ENCODE results near the gene CTIF.
A peak's percentile ranks its signal among the peaks of the same experiment; 100 is the strongest.

The CTIF gene

DNA sequence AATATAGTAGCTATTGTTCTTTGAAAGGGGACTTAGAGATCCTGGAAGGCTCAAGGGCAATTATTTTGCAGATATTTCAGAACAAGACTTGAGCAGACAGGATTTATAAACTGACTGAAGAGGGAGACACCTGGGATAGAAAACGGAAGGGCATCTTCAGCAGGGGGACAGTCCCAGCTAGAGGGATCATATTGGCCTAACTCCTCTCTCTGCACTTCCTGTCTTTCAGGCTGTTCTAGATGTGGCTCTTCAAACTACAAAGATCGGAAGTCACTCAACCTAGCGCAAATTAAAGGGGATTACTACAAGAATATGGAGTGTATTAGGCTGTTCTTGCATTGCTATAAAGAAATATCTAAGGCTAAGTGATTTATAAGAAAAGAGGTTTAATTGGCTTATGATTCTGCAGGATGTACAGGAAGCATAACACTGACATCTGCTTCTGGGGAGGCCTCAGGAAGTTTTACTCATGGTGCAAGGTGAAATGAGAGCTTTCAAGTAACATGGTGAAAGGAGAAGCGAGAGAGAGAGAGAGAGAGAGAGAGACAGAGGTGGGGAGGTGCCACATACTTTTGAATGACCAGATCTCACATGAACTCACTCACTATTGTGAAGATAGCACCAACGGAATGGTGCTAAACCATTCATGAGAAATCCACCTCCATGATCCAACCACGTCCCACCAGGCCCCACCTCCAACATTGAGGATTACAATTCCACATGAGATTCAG, 5.3 kb upstream of the CTIF start:
- no peak for DNase-seq (ENCODE audit: low read depth in 2 of 2)

DNA sequence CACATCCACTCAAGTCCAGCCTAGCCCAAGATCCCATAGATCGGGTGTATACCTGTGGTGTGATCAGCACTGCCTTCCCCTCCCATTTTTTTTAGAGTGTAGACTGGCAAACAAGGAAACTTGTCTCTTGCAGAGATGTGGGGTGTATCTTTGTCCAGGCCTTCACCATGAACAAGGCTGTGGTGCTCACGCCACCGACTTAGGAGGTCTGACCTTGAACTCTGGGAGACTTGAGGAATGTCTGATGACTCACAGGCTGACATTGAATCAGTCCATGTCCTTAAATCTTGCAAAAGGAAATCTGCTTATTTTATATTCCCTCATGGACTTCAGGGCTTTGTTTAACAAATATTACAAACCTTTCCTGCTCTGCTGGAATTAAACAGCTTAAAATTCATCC, 4.5 kb upstream of the CTIF start:
- DNase-seq (ENCODE audit: low read depth in 2 of 2), result no peak

DNA sequence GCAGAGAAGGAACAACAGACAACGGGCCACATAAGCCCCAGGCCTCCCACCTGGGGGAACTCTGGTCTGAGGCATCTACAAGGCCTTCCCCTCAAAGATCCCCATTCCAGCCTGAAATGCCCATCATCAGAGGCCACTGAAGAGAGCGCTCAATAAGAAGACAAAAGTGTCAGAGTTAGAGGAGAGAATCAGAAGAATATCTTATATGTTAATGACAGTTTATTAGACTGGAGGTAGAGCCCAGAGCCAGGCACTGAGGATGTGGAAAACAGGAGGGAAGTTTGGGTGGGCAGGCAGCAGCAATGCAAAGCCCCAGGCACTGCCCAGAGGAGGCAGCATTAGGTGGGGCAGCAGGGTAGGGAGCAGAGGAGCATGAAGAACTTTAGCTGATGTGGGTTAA, 2.9 kb upstream of the CTIF start:
- no peak for DNase-seq (ENCODE audit: low read depth in 2 of 2)

DNA sequence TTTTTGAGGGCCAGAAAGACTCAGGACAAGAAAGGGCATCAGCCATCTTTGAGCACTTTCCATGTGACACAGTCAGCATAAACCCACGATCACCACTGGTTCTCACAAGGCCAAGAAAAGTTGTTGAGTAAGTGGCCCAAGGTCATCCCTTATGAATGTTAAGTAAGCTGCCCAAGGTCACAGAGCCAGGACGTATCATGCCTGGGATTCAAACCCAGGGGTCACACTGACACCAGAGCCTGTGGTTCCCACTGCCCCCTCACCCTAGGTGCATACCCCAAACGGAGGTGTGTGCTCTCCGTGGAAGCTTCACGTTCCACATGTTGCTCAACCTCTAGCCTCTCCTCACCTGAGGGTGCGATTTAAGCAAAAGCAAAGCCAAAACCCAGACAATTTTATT, 2.3 kb upstream of the CTIF start:
- no peak for DNase-seq (ENCODE audit: low read depth in 2 of 2)

DNA sequence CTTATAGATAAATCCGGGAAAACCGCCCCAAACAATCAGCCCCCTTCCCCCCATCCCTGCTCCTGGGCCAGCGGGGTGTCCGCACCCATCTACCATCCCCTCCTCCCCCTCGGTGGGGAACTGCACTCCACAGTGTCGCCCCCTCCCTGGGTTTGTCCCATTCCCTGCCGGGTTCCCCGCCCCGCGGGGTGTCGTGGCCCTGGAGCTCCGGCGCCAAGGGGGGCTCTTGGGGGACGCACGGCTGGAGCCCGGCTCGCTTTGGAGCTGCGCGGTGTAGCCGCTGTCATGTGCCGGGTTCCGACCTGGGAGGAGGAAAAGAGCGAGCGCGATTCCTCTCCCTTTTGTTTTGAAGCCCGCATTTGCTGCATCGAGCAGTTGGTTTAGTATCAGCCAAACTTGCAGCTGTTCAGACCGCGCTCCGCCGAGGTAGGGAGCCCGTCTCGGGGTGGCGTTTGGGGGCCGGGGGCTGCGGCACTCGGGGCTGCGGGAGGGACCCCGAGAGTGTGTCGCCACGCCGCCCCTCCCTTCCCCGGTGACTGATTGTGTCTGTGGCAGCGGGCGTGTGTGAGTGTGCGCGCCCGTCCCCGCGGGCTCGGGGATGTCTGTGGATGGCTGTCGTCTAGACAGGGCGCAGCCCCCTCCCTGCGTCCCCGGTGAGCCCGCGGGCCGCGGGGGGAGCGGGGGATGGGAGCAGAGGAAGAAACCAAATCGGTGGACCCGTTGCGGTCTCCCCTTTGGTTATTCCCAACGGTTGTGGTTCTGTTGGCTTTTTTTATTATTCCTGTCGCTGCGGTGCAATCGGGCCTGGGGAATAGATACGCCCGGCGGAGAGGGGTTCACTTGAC, 797 bp downstream of the CTIF start:
- peak in 1 of 2 experiments; percentile 15 for DNase-seq (ENCODE audit: low read depth in 2 of 2)

DNA sequence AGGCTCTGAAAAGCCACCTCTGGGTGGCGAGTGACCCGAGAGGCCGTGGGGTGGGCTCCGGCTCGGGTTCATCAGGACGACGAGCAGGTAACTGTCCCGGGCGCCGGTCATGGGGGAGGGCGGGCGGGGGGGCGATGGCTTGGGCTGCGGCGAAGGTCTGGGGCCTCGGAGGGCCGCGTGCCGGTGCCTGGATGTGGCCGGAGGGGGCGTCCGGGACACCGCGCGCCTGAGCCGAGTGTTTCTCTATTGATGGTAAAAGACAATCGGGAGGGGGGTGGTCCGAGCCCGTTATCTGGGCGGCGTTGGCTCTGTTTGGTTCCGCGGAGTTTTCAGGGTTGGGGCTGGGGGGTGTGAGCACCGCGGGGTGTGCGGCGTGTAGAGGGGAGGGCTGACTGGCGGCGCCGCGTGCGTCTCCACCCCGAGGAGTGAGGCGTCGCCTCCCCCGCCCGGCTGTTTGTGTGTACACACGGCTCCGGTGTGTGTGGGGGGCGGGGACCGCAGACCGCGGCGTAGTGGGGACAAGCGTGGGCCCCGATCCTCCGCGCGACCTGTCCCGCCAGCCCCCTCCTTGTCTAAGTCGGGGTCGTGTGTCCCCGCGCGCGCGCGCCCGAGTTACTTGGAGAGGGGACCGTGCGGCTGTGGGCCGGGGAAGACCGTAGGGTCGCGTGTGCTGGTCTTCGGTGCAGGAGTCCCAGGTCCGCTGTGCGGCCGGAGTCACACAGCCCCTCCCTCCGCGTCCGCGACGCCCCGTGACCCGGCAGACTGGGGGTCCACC, 1.6 kb downstream of the CTIF start:
- DNase-seq (ENCODE audit: low read depth in 2 of 2), result peak in 1 of 2 experiments; percentile 38

DNA sequence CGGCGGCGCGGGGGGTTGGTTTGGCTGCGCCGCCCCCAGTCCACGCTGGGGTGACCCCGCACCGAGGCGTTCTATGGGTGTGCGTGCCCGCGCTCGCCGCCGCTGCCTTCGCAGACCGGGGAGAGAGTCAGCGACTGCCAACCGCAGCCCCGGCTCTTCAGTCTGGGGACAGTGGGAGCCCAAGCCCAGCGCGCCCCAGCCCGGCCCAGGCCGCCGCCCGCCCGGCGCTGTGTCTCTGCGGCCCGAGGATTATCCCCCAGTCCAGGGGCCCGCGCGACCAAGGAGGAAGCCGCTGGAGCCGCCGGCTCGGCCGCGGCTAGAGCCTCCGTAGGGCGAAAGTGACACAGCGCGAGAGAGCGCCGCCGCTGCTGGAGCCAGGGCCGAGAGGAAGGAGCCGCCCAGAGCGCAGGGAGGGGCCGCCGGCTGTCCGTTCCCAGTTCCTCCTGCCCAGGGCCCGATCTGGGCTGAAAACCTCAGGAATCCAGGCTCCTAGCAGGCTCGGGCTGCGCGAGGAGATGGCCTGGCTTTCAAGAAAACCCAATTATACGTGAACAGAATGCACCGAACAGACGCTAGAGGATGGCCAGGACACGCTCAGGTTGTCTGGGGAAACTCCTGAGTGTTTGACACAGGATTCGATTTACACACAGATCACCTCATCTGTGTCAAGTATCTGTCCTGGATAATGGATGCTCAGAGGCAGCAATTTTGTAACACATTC, 2.4 kb downstream of the CTIF start:
- peak in 1 of 2 experiments; percentile 3 for DNase-seq (ENCODE audit: low read depth in 2 of 2)

DNA sequence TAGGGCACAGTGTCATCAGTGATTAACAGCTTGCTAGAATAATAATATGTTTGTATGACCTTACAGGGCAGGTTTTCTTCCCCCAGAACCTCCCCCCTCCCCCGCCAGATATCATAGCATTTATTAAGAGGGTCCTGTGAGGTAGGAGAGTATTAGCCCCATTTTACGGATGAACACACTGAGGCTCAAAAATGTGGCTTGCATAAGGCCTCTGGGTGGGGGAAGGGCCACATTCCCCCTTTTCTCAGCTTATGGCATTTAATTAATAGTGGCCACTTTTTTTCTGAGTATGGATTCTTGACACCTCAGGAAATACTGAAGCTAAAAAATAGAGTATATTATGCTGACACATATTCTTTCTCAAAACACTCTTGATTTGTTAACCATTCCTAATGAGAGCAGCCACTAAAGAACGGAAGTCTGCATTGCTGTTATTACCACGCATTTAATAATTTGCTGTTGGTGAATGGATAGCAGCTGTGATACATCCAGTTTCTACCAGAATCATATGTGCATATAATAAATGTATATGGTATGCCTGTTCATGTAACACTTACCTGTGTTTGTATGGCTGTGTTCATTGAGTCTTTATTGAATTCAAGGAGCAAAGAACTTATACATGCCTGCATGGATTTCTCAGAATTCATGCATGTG, 3.0 kb downstream of the CTIF start:
- no peak for DNase-seq (ENCODE audit: low read depth in 2 of 2)

DNA sequence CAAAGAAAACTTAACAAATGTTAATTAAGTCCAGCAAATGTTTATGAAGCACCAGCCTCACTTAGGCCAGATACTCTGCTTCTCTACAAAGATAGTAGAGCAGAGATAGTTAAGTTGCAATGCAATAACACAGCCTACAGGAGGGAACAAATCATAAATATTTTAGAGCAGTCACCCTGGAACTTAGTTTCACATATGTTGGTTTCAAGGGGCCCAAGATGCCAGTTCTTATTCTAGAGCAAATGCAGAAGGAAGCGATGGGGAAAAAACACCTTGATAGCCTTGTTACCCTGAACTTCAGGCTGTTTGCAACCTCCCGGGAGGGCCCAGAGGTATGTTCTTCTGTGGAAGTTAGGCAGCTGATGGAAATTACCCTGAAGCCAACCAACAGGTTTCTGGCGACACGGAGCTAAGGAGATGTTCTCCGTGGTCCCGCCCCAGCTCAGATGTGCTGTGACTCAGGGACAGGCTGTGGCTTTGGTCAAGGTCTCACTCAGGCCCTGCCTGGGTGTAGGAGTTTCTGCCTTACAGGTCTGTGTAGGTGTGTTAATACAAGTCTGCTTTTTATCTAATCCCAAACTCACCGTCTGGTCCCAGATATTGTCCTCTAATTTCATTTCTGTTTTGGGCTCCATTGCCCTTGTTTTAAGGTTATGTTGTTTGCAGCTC, 3.8 kb downstream of the CTIF start:
- no peak for DNase-seq (ENCODE audit: low read depth in 2 of 2)

DNA sequence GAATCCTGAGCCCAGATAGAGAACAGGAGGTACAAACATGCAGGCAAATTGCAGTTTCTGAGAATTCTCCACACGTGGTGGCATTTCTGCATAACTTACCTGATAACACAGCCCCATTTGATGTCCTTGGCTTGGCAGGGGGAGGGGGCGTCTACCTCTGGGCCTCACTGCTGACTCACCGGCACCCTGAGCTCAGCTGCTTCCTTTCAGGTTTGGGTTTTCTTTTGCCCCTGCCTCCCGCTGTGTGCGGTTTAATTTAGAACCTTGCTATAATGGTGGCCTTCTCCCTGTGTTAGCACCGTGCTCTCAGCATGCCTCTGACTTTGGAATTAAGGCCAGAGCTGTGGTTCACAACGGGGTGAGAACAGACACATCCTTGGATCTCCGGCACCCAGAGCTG, 4.4 kb downstream of the CTIF start:
- DNase-seq (ENCODE audit: low read depth in 2 of 2), result peak in 1 of 2 experiments; percentile 11

DNA sequence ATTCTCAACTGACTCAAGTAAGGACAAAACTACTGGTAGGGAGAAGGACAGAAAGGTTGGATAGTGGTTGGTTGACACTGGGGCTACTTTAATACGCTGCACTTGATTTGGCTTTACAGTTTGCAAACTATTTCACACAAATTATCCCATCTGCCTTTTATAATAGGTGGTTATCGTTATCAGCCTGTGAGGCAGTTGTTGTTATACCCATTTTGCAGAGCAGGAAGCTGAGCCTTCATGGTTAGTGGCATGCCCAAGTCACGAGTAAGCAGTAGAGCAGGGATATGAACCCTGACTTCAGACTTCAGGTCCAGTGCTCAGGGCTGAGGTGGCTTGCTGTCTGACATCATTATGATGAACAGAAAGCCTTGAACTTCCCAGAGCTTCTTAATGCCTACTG, 5.3 kb downstream of the CTIF start:
- no peak for DNase-seq (ENCODE audit: low read depth in 2 of 2)

DNA sequence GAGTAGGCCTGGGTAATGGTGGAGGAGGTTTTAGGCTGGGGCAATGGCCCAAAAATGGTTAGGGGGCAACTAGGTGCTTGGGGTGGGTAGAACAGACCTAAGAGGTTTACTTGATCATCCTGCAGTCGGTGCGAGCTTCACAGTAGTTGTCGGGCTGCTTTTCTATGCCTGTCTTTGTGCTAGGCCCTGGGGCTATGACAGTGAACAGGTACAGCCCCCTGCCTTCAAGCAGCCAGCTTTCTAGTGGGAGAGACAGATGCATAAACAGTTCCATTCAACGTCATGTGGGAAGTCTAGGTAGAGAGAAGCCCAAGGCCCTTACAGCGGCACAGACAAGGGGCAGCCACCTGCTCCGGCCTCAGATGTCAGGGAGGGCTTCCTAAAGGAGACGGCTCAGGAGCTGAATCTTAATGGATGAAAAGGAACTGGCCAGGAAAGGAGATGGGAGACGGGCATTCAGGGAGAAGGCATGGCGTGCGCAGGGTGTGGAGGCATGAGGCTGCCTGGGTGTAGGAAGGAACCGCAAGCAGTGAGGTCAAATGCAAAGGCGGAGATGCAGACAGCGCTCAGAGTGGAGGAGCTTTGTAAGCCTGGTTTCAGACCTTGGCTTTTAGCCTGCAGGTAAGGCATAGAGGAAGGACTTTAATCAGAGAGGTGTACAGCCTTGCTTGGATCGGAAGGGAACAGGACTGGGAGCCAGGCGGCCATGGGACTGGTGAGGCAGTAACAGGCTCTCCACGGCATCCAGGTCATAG, 6.0 kb downstream of the CTIF start:
- DNase-seq (ENCODE audit: low read depth in 2 of 2), result no peak

DNA sequence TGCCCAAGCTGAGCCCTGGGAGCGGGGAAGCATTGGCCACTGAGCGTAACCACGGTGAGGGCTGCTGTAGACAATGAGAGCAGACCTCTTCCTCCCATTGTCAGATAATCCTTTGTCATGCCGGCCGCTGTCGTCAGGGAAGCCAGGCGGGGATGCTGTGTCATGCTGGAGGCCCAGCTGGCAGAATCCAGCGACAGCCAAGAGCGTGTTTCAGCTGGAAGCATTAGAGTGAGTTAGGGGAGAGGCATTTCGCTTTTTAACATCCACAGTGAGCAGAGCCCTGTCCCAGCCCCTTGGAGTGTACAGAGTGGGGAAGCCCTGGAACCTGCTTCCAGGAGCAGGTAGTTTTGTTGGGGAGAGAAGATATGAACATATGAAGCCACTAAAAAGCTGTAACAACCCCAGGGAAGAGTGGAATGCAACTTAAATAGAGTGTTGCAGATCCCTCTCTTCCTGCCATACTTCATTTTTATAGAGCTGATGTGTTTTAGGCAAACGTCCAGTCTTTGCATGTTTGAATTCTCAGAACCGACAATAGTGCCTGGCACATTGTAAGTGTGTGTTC, 7.0 kb downstream of the CTIF start:
- DNase-seq (ENCODE audit: low read depth in 2 of 2), result no peak

DNA sequence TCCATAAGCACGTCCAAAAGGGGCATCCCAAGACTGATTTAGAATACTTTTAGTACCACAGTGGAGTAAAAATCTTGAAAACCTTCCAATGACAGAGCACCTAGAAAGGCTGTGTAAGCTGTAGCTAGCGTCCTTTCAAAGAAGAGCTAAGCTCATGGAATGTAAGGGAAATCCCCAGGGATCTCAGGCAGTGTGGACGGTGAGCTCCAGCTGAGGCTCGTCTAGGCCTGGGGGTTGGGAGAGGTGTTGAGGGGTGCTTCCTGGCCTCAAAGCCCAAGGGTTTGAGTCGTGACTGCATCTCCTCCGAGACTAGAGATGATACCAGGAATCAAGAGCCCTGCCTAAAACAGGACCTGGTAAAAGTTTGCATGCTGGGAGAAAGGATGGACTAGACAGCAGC, 7.6 kb downstream of the CTIF start:
- no peak for DNase-seq (ENCODE audit: low read depth in 2 of 2)

DNA sequence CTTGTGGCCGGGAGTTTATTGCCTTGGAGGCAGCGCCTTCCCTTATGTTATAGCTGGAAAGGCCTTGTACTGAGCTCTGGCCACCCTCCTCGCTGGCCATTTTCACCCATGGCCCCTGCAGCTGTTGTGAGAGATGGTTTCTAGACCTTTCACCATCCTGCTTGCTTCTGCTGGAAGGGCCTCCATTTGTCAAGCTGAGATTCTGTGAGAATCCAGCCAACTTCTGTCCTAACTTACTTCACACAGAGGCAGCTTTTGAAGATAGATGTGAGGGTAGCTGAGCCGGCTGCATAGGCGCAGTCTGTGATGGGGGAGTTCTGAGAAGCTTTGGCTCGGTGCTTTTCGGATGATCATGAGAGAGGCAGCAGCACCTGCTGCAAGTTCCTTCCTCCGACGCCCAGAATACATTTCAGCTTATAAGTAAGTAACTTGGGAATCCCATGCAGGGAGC, 8.7 kb downstream of the CTIF start:
- DNase-seq (ENCODE audit: low read depth in 2 of 2), result no peak

DNA sequence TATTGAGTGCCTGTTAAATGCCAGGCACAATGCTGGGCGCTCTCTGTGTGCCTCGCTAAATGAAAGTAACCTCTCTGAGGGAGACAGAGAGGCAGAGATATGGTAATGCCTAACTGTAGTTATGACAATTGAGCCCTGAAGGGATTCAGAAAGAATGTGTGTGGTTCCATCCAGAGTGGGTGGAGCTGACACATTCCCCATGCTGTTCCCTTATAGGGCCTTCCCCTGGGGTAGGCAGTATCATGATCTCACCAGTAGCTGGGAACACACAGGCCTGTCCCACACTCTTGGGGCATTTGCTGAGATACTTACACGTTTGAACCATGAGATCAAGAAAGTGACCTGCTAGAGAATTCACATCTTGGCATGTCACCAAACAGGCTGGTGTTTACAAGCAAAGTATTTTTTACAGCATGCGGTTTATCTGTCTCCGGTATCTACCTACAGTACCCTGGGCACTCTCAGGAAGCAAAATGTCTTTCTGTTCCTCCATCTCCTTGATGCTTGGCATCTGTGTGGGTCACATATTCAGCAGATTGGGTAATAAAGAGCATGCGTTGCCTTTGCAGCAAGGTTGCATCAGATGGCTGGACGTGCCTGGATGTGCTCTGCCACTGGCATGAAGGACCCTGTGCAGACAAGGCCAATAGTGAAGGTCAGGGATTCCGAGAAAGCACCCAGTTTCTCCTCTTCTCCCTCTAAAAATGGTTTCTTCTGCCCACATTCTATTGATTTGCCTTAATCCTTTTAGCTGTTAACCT, 9.4 kb downstream of the CTIF start:
- no peak for DNase-seq (ENCODE audit: low read depth in 2 of 2)

DNA sequence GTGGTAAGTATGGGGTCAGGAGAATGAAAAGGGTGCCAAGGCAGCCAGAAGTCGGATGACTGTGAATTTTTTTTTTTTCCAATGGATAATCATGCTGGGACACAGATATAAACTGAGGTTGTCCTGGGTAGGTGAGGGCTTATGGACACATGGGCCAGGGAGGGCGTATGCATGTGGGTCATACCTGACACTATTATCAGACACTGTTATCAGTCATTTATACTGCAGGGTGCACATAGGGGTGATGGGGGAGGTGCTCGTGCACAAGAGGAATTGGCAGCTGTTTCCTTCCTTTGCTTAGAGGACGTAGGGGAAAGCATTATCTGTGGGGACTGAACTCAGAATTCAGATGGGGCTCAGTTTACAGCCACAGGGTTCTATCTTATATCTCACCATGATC, 10.1 kb downstream of the CTIF start:
- no peak for DNase-seq (ENCODE audit: low read depth in 2 of 2)

DNA sequence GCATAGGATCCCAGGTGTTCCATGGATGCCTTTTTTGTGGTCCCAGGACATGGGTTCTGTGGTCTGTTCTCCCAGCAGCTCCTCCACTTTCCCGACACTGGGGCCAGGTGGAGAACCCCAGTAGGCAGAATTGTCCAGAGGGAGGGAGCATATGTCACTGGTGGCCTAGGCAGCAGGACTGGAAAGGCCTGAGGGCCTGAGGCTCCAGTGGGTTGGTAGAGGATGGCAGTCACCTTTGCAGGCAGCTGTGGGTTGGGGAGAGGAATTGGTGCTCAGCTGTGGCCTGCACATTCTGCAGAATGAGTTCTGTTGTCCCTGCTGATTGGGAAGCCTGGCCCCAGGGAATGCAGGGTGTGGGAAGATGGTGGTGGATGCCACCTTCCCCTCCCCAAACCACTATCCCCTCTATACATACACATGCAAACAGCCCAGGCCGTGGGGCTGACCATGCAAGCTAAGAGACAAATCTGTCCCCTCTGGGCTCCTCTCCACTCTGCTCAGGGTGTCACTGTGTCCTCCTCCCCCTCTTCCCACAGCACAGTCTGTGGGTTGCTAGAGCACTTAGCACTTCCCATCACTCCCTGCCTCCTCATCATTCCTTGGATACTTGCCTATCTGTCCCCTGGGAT, 11.4 kb downstream of the CTIF start:
- DNase-seq (ENCODE audit: low read depth in 2 of 2), result no peak
